Superior temporal gyrus (tissue), 1 donor: ENCODE measurements around the gene PACSIN2.

ENCODE experiments used
- DNase-seq: peaks from one replicate; pipeline ENCODE4 v3.0.0-alpha.2; 2016; ENCODE audit errors: extremely low spot score

PACSIN2 gene

DNA sequence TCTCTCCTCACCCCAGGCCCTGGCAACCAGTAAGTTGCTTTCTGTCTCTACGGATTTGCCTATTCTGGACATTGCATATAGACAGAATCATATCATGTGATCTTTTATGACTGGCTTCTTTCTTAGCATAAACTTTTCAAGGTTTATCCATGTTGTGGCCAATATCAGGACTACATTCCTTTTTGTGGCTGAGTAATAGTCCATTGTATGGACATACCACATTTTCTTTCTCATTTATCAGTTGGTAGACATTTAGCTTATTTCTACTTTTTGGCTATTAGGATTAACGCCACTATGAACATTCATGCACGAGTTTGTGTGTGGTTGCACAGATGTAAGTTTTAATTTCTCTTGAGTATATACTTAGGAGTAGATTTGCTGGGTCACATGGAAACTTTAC, 193.6 kb downstream of the PACSIN2 start:
- no peak for DNase-seq

DNA sequence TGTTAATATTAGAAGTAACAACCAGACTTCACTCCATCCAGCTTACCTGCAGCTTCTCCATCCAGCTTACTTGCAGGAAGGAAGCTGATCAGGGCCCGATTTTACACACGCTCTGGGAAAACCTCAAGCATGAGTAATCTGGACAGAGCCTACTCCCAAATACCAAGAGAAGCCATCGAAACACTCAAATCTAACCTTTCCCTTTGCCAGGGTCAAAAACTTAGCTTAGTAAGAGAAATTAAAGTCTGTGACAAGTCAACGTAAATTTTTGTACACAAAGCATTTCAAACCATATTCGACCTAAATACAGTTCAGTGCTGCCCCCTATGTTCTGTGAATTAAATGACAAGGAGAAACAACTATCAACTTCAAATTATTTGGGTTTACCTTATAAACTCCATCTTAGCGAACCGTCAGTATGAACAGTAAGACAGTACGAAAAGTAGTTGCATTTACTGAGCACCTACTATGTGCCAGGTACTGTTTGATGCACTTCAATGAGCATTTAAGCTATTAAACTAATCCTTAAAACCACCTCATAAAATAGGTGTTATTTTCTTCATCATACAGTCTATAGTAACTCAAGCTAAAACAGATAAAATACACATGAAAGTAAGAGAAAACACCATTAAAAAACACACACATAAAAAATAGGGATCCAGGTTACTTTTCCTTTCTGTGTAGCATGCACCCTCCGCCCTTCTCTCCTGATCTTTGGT, 194.7 kb downstream of the PACSIN2 start:
- peak; percentile 74 for DNase-seq
